Measurements from ENCODE around the gene SHISA7. TPM values are rescaled to one million over a fixed set of nuclear protein-coding genes. Genes with fewer than 3 reads are reported as not detected.

Gene SHISA7
- polyA plus RNA-seq, 1 of the 3 experiments (the other 2 are of a cell fraction): 0.02 TPM

- TF ChIP-seq USF2 (IDR thresholded peaks at IDR 0.05; ENCODE audit: borderline replicate concordance, low read depth, low read length) (no peak), TCF12 (IDR thresholded peaks at IDR 0.05) (no peak), FOSL2 (IDR thresholded peaks at IDR 0.05; ENCODE audit: borderline replicate concordance, low read depth) (no peak), RCOR1 (IDR thresholded peaks at IDR 0.05; ENCODE audit: low read length) (no peak)
These were observed 14.8 kb upstream of the SHISA7 start (continued) for GRCh38 chr19:55457683-55458457.

- peaks cover 26% of the 10 kb centered on the region for H3F3A ChIP-seq (replicated peaks; ENCODE audit: insufficient read depth)
- H3K4me3 ChIP-seq (ENCODE audit: low read depth in 2 of 2, low read length in 1 of 2): no peak overlapping the region
- H3K9me3 ChIP-seq: no peaks in the 10 kb centered on the region
- H3K27me3 ChIP-seq (ENCODE audit: insufficient read depth): peaks cover 11% of the 10 kb centered on the region
- no peak for DNase-seq
- POLR2A ChIA-PET: no interaction called here
- no peaks in the 10 kb centered on the region for H3K36me3 ChIP-seq (replicated peaks in 1 of 2; ENCODE audit: control insufficient read depth in 1 of 2, insufficient read depth in 2 of 2, low read length in 1 of 2)
- H3K79me2 ChIP-seq (ENCODE audit: insufficient read depth): peaks cover 12% of the 10 kb centered on the region; the same call in 1 of the 2 replicates
- H3K27ac ChIP-seq (ENCODE audit: low read depth in 2 of 2, low read length in 1 of 2): no peak overlapping the region
- no peaks in the 10 kb centered on the region for H3K9me2 ChIP-seq
- TF ChIP-seq EZH2phosphoT487 (IDR thresholded peaks at IDR 0.05; ENCODE audit: borderline replicate concordance, low read depth): no peak
- TF ChIP-seq POLR2AphosphoS5 (IDR thresholded peaks at IDR 0.05; ENCODE audit: low read depth, low read length): no peak
- TF ChIP-seq PBX3 (IDR thresholded peaks at IDR 0.05): no peak
- TF ChIP-seq JUND (IDR thresholded peaks at IDR 0.05): no peak
- no peak for TF ChIP-seq NRF1 (IDR thresholded peaks at IDR 0.05; ENCODE audit: low read depth, low read length)
- TF ChIP-seq, protein P1, sequence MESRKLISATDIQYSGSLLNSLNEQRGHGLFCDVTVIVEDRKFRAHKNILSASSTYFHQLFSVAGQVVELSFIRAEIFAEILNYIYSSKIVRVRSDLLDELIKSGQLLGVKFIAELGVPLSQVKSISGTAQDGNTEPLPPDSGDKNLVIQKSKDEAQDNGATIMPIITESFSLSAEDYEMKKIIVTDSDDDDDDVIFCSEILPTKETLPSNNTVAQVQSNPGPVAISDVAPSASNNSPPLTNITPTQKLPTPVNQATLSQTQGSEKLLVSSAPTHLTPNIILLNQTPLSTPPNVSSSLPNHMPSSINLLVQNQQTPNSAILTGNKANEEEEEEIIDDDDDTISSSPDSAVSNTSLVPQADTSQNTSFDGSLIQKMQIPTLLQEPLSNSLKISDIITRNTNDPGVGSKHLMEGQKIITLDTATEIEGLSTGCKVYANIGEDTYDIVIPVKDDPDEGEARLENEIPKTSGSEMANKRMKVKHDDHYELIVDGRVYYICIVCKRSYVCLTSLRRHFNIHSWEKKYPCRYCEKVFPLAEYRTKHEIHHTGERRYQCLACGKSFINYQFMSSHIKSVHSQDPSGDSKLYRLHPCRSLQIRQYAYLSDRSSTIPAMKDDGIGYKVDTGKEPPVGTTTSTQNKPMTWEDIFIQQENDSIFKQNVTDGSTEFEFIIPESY (IDR thresholded peaks at IDR 0.05; ENCODE audit: borderline replicate concordance, low read depth): no peak
- TF ChIP-seq SIN3A (IDR thresholded peaks at IDR 0.05; ENCODE audit: borderline replicate concordance, low read depth, low read length): no peak
- TF ChIP-seq, protein P2, sequence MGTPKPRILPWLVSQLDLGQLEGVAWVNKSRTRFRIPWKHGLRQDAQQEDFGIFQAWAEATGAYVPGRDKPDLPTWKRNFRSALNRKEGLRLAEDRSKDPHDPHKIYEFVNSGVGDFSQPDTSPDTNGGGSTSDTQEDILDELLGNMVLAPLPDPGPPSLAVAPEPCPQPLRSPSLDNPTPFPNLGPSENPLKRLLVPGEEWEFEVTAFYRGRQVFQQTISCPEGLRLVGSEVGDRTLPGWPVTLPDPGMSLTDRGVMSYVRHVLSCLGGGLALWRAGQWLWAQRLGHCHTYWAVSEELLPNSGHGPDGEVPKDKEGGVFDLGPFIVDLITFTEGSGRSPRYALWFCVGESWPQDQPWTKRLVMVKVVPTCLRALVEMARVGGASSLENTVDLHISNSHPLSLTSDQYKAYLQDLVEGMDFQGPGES (IDR thresholded peaks at IDR 0.05; ENCODE audit: low read depth, low read length): no peak
- CTCF ChIA-PET: interaction anchor here (1.4 kb wide), 1 partner anchor 11 kb away, joined by 3 read pairs; no protein-coding TSS in a partner anchor
- peaks cover 9 to 24% of the 10 kb centered on the region in 2 experiments; a peak in 2 of 4 replicates for H3K4me1 ChIP-seq (ENCODE audit: control insufficient read depth in 1 of 2, insufficient read depth in 2 of 2, low read depth in 1 of 2, low read length in 1 of 2)
- H2AFZ ChIP-seq (ENCODE audit: low read depth): no peak overlapping the region
- H4K20me1 ChIP-seq (ENCODE audit: insufficient read depth): peaks cover 15% of the 10 kb centered on the region
- no peak overlapping the region for H3K4me2 ChIP-seq
- H3K9ac ChIP-seq: no peak overlapping the region
- 94% methylated on average over 10 of the region's 14 CpGs for WGBS (ENCODE audit: low lambda C conversion rate)
These were observed 13.2 kb upstream of the SHISA7 start for GRCh38 chr19:55456347-55456746.
